Fibroblast of lung (primary cell): Measurements from ENCODE around the gene C1QB. TPM values are rescaled to one million over a fixed set of nuclear protein-coding genes. Genes with fewer than 3 reads are reported as not detected.

ENCODE experiments used
- DNase-seq, 2 donors: peaks; one replicate each; pipeline versions ENCODE4 v3.0.0 to v3.0.0-alpha.2; 2010; ENCODE audit warnings: low read depth in 2 of 2
- H2AFZ ChIP-seq: 2 replicates; pipeline ENCODE4 v1.5.1; 2012; ENCODE audit warnings: low read length, control low read depth, inconsistent platforms
- H3K27ac ChIP-seq: 2 replicates; pipeline ENCODE4 v1.5.1; 2011; ENCODE audit warnings: low read length, control low read depth; ENCODE audit not compliant: insufficient read depth
- H3K27me3 ChIP-seq: 2 replicates; pipeline ENCODE4 v1.5.1; 2011; ENCODE audit warnings: mild to moderate bottlenecking, low read length; ENCODE audit not compliant: control insufficient read depth, insufficient read depth
- H3K36me3 ChIP-seq: 2 replicates; pipeline ENCODE4 v1.5.1; 2011; ENCODE audit warnings: low read length; ENCODE audit not compliant: control insufficient read depth, insufficient read depth
- H3K4me1 ChIP-seq: 2 replicates; pipeline ENCODE4 v1.5.1; 2011; ENCODE audit warnings: low read length; ENCODE audit not compliant: control insufficient read depth, insufficient read depth; ENCODE audit errors: extremely low read depth
- H3K4me2 ChIP-seq: 2 replicates; pipeline ENCODE4 v1.5.1; 2011; ENCODE audit warnings: low read length, control low read depth; ENCODE audit not compliant: insufficient read depth; ENCODE audit errors: extremely low read depth
- H3K4me3 ChIP-seq, 4 experiments: fragments of 200-600 bp in 1 of 4; sonication (generic) in 1 of 4; replicated peaks in 1 of 4; 2 replicates each; pipeline ENCODE4 v1.5.1; 2011 to 2016; ENCODE audit warnings: low read length in 4 of 4, low read depth in 3 of 4, mild to moderate bottlenecking in 3 of 4, control low read depth in 2 of 4, inconsistent platforms in 1 of 4, mixed read lengths in 1 of 4; ENCODE audit not compliant: insufficient read depth in 1 of 4; ENCODE audit errors: control extremely low read depth in 1 of 4
- H3K79me2 ChIP-seq: 2 replicates; pipeline ENCODE4 v1.5.1; 2012; ENCODE audit warnings: mild to moderate bottlenecking, low read length, inconsistent platforms; ENCODE audit not compliant: control insufficient read depth, insufficient read depth
- H3K9ac ChIP-seq: 2 replicates; pipeline ENCODE4 v1.5.1; 2011; ENCODE audit warnings: mild to moderate bottlenecking, low read length, control low read depth; ENCODE audit not compliant: insufficient read depth
- H3K9me3 ChIP-seq: 2 replicates; pipeline ENCODE4 v1.5.1; 2012; ENCODE audit warnings: low read depth, low read length; ENCODE audit not compliant: control insufficient read depth, insufficient read depth
- H4K20me1 ChIP-seq: 2 replicates; pipeline ENCODE4 v1.5.1; 2011; ENCODE audit warnings: low read length; ENCODE audit not compliant: control insufficient read depth, insufficient read depth; ENCODE audit errors: extremely low read depth
- EZH2 ChIP-seq: IDR thresholded peaks from 2 replicates; pipeline ENCODE4 v1.5.1; 2012; ENCODE audit warnings: low read length, control low read depth, mild to moderate bottlenecking; ENCODE audit errors: missing control alignments
- polyA minus RNA-seq: library from RNA; depleted of rRNA, polyadenylated mRNA; stranded (reverse); fragments of >200 nt; gene quantifications from 2 replicates; pipeline ENCODE4 v1.2.3, GENCODE V29; 2011; ENCODE audit warnings: low replicate concordance
- polyA plus RNA-seq, 2 donors: library from polyadenylated mRNA; depleted of rRNA in 1 of 2; stranded (reverse) in 1 of 2; unstranded in 1 of 2; fragments of >200 nt; gene quantifications; 2 replicates each; pipeline ENCODE4 v1.2.1, GENCODE V29; 2011 to 2012; ENCODE audit warnings: missing spikeins in 1 of 2
- total RNA-seq: library from RNA; depleted of rRNA; stranded (reverse); fragments of >200 nt; gene quantifications from 2 replicates; pipeline ENCODE4 v1.2.1, GENCODE V29; 2014
- TF ChIP-seq, protein P1 (sequence below), 2 donors: IDR thresholded peaks in 1 of 2; conservative IDR thresholded peaks in 1 of 2; 1 replicate in 1 of 2; 2 replicates in 1 of 2; pipeline ENCODE4 v1.5.1; 2011 to 2012; ENCODE audit warnings: low read length in 2 of 2, control low read depth in 1 of 2, inconsistent platforms in 1 of 2, low read depth in 1 of 2, mild to moderate bottlenecking in 1 of 2

The C1QB gene, protein sequence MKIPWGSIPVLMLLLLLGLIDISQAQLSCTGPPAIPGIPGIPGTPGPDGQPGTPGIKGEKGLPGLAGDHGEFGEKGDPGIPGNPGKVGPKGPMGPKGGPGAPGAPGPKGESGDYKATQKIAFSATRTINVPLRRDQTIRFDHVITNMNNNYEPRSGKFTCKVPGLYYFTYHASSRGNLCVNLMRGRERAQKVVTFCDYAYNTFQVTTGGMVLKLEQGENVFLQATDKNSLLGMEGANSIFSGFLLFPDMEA
- total RNA-seq (not detected in 2 replicates), polyA plus RNA-seq (not detected in 2 replicates), polyA minus RNA-seq (not detected in 2 replicates)
- not detected in 2 replicates for polyA plus RNA-seq (2012)

DNA sequence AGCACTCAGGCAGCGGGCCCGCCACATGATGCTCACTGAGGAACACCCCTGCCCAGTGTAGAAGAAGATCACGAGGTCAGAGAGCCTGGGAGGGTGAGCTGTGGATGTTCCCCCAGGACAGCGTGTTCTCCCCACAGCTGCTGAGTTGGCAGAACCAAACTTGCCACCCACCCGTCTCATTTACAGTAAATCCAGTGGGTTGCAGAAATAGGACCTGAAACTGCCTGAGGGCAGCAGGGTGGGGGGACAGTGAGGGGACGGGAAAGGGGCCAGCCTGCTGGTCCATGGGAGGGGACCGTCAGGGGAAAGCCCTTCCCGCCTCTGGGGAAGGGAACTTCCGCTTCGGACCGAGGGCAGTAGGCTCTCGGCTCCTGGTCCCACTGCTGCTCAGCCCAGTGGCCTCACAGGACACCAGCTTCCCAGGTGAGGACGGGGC is at the start of gene C1QB:
C1QB (plus strand) TSS at position 356 of the 436 bp plus-strand sequence. CDS start 6,227 bp downstream, outside the sequence.
- Histone ChIP-seq H3K4me1 (no peaks in the 10 kb centered on the region), H3K9me3 (no peaks in the 10 kb centered on the region), H3K36me3 (no peaks in the 10 kb centered on the region), H3K9ac (no peak within 1 kb of the TSS), H3K79me2 (no peaks in the 10 kb centered on the region), H4K20me1 (no peaks in the 10 kb centered on the region), H2AFZ (no peak within 1 kb of the TSS), H3K4me3 (no peak within 1 kb of the TSS), H3K27me3 (peaks cover 13% of the 10 kb centered on the region), H3K27ac (no peak within 1 kb of the TSS), H3K4me2 (no peak within 1 kb of the TSS)
- no peak for TF ChIP-seq EZH2
- TF ChIP-seq, protein P1, sequence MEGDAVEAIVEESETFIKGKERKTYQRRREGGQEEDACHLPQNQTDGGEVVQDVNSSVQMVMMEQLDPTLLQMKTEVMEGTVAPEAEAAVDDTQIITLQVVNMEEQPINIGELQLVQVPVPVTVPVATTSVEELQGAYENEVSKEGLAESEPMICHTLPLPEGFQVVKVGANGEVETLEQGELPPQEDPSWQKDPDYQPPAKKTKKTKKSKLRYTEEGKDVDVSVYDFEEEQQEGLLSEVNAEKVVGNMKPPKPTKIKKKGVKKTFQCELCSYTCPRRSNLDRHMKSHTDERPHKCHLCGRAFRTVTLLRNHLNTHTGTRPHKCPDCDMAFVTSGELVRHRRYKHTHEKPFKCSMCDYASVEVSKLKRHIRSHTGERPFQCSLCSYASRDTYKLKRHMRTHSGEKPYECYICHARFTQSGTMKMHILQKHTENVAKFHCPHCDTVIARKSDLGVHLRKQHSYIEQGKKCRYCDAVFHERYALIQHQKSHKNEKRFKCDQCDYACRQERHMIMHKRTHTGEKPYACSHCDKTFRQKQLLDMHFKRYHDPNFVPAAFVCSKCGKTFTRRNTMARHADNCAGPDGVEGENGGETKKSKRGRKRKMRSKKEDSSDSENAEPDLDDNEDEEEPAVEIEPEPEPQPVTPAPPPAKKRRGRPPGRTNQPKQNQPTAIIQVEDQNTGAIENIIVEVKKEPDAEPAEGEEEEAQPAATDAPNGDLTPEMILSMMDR (conservative IDR thresholded peaks at IDR 0.05 in 1 of 2, IDR thresholded peaks at IDR 0.05 in 1 of 2; ENCODE audit: low read depth in 1 of 2, low read length in 2 of 2), result no peak
- DNase-seq, result no peak

DNA sequence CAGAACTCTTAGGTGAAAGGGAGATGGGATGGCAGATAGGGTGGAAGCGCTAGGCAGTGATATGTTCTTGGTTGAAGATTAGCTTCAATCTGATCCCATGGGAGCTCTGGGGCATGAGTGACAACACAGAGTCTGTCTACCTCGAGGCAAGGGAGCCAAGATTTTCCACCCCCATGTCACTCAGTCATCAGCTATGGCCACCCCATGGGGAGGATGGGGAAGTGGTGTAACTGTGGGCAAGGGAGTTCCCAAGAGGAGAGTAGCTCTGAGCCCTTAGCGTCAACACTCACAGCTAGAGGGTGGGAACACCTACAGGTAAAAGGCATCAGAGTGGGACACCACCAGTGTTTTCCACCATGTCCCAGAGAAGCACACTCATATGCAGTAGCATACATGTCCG is 46.9 kb upstream of the C1QB start:
- Histone ChIP-seq H3K4me1 (no peaks in the 10 kb centered on the region), H3K27me3 (peaks cover 7% of the 10 kb centered on the region), H3K27ac (no peak overlapping the region), H3K4me2 (no peak overlapping the region), H3K9ac (no peak overlapping the region), H3K9me3 (no peaks in the 10 kb centered on the region), H3K4me3 (no peak overlapping the region), H4K20me1 (no peaks in the 10 kb centered on the region), H2AFZ (no peak overlapping the region), H3K79me2 (no peaks in the 10 kb centered on the region), H3K36me3 (no peaks in the 10 kb centered on the region)
- DNase-seq, result no peak
- no peak for TF ChIP-seq EZH2
- TF ChIP-seq, protein P1 (conservative IDR thresholded peaks at IDR 0.05 in 1 of 2, IDR thresholded peaks at IDR 0.05 in 1 of 2; ENCODE audit: low read depth in 1 of 2, low read length in 2 of 2), result no peak

DNA sequence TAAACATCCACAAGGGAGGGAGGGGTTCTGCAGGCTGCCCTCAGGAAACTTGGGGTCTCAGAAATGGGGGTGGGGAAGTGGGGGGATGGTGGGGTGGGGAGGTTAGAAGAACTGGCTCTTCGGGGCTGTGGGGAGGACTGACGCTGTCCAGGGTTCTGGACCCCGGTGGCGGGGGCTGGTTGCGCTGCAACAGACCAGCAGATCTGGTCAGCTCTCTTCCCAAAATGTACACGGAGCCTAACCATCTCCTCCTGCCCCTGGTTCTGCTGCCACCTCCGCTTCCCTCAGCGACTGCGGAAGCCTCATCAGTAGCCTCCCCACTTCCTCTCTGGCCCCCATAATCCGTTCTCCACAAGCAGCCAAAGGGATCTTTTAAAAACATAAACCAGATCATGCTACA is 45.9 kb upstream of the C1QB start:
- Histone ChIP-seq H3K27ac (no peak overlapping the region), H3K79me2 (no peaks in the 10 kb centered on the region), H3K4me1 (no peaks in the 10 kb centered on the region), H3K9ac (no peak overlapping the region), H3K4me3 (no peak overlapping the region), H3K9me3 (no peaks in the 10 kb centered on the region), H3K4me2 (no peak overlapping the region), H3K27me3 (peaks cover 7% of the 10 kb centered on the region), H2AFZ (no peak overlapping the region), H4K20me1 (no peaks in the 10 kb centered on the region), H3K36me3 (no peaks in the 10 kb centered on the region)
- TF ChIP-seq EZH2, result no peak
- TF ChIP-seq, protein P1 (conservative IDR thresholded peaks at IDR 0.05 in 1 of 2, IDR thresholded peaks at IDR 0.05 in 1 of 2; ENCODE audit: low read depth in 1 of 2, low read length in 2 of 2), result no peak
- DNase-seq, result no peak
